Limb (tissue), 2 donors: ENCODE measurements around the gene TTC23.

Experiments
- DNase-seq, 2 donors: peaks; one replicate each; pipeline ENCODE4 v3.0.0-alpha.2; 2016; ENCODE audit errors: extremely low spot score in 2 of 2

TTC23 gene

DNA sequence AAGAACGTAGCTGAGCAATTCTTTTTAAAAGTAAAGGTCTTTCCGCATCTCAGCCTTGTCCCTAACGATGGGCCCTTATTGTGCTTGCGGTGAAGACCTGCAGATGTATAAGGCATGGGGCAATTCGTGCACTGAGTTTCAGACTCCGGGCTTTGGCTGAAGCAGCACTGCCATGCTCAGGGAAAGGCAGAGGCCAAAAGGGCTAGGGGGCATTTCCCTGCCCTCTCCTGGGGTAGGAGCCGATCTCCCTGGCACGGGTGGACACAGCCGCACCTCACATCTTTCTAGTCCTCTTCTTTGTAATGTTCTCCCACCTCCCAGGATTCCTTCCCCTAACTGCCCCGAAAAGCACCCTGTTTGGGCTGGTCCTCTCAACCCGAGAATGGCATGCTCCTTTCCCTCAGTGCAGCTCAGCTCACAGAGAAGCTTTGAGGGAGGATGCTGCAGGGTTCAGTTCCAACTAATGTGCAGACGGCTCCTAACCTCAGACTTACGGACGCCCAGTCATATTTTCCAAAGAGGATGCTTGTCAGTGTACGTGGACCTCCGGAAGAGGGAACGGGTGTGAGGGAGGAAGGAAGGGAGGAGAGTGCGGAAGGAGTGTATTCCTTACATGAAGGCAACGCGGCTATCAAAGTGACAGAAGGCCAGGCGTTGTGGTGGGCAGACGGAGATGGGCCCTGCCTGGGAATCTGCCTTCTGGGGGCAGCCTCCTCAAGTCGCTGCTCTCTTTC, 83.3 kb downstream of the TTC23 start:
- no peak for DNase-seq

DNA sequence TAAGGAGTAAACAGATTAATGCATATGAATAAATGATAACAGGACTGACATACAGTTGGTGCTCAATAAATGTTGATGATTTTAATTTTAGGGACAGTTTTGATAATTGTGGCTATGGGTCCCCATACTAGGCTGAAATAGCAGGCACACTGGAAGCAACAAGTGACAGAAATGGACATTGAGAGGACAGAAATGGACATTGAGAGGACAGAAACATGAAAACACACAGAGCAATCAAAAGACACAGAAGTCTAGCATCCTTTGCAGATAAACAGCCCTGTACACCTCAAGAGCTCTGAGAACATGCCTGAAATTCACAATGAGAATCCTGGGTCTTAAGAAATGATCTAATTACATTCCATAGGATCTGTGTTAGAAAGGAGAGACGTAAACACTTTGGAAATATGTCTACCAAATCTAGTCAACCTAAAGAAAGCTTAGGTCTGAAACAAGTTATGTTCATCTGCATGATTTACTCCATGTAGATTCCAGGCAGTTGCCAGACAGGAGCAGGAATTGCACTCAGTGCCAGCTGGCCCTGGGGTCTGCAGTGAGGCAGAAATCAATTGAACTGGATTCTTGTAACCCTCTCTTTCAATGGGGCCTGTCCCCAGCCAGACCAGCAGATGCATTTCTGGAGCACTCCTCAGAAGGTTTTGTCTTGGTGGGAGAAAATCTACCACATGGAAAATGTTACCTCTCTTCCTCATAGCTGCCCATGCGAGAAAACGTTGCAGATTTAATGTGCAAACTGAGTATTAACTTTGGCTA, 84.2 kb downstream of the TTC23 start:
- DNase-seq, result no peak

- no peak for DNase-seq
Measured at GRCh38 chr15:99164119-99164518, 85.3 kb downstream of the TTC23 start.

GRCh38 chr15:99163271-99164062, 85.9 kb downstream of the TTC23 start:
- no peak for DNase-seq

- no peak for DNase-seq
Measured at GRCh38 chr15:99158626-99159412, 90.6 kb downstream of the TTC23 start.

DNA sequence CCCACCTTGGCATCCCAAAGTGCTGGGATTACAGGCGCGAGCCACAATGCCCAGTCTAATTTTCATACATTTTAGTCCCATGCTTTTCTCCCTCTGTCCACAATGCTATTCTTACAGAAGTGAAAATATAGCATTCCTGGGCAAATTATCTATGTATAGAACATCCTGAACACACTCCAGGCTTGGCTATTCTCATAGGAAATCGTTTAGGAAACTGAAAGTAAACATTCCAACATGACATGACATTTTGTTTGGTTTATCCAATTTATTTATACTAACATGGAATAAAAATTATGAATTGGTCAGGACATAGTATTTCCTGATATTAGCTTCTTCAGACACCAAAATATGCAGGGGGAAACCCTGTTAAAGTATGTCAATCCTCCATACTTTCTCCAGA, 91.9 kb downstream of the TTC23 start:
- no peak for DNase-seq

GRCh38 chr15:99155961-99156443, 93.4 kb downstream of the TTC23 start:
- no peak for DNase-seq

DNA sequence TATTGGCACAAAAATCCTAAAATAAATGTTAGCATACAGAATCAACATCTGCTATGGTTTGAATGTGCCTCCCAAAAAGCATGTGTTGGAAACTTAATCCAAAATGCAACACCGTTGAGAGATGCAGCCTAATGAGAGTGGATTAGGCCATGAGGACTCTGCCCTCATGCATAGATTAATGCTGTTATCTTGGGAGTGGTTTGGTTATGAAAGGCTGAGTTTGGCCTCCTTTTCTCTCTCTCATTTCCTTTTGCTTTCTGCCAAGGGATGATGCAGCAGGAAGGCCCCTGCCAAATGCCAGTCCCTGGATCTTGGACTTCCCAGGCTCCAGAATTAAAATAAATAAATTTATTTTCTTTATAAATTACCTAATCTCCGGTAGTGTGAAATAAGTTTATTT, 95.1 kb downstream of the TTC23 start:
- no peak for DNase-seq

GRCh38 chr15:99153026-99153535, 96.3 kb downstream of the TTC23 start:
- no peak for DNase-seq

GRCh38 chr15:99151156-99151555, 98.2 kb downstream of the TTC23 start:
- DNase-seq, result no peak

- DNase-seq, result no peak
Measured at GRCh38 chr15:99149366-99149765, 100.0 kb downstream of the TTC23 start.

DNA sequence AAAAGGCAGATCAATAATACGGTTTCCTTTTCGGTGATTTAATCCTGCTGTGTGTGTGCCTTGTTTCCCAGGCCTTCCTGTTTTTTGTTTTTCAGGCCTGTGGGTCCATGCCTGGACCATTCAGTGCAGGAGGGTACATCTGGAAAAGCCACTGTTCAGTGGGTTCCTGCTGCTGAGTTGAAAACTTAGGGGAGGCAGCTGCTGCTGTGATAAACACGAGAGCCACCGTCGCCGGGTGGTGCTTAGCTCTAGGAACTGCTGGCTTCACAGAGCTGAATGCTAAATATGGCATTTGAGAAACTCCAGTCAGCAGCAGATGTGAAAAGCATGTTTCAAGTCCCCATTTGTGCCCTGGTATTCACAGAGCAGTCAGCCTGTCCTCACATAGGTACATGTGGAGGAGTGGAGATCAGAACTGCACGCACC, 100.5 kb downstream of the TTC23 start:
- peak in 1 of 2 donors; percentile 11 for DNase-seq

GRCh38 chr15:99146661-99147060, 102.7 kb downstream of the TTC23 start:
- DNase-seq, result no peak

DNA sequence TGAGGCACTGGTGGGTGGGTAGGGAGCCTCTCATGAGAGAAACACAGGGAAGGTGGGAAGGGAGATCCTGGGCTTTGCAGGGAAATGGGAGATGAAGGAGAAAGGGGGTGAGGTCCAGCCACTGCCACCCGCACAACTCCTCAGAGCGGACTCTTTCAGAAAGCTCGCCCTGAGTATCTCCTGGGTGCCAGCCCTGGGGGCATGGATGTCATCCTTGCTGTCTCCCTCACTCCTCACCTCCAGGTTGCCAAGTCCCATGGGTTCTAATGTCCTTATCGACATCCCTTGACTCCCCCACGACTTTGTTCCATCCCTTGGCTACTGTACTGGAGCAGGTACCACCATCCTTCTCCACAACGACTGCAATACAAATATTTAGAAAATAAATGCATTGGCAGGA, 103.6 kb downstream of the TTC23 start:
- DNase-seq, result no peak

GRCh38 chr15:99145005-99145404, 104.4 kb downstream of the TTC23 start:
- DNase-seq, result no peak

DNA sequence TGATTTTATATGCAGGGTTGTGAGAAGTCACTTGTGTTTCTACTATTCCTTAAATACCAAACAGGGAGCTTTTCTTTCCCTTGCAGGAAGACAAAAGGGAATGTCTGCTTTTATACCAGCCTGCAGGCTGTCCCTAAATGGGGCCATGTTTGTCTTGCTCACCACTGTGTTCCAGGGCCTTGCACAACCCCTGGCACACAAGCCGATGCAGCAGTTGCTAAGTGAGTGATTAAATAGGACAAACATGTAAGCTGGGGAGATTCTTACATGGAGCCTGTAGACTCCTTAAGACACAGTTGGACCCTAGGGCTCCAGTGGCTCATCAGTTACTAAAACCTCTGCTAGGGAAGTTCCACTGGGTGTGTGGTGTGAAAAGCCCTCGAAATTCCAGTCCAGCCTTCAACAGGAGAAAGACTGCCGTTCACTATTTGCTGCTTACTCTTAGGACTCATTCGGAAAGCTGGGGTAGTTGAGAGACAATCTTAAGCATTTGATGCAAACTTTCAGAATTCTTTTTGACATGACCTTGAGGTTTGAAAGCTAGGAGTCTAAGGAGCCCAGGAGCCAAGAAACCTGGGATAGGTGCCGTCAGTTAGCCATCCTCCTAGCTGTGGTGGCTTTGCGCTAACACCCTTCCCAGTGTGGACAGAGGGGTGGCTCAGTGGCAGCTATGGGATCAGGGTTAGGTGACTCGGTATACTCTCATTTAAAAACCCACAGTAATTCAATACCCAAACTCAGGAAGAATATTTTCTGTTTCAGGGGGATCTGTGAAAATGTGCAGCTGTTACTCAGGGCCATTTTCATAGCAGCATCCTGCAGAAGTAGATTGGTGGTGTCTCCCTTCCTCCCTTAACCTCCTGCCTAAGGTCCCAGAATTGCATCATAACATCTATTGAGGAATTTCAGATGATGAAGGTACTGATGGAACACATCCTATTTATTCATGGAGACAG, 105.4 kb downstream of the TTC23 start:
- DNase-seq, result no peak

- no peak for DNase-seq
Measured at GRCh38 chr15:99143242-99143641, 106.1 kb downstream of the TTC23 start.

DNA sequence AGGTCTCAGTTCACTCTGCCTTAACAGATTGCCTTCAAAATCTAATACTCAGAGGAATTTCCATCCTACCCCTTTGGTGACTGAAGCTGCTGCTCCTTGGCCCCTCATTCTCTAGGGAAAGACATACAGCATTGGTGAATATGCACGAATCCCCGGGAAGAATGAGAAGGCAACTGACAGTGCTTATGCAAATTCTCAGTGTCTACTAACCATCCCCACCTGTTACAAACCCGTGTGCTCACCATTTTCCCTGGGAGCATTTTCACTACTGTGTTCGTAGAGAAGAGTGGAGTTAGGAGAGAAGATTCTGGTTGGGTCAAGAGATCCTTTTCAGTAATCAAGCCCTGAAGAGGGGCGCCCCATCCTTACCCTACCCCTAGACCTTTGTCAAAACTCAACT, 106.8 kb downstream of the TTC23 start:
- no peak for DNase-seq

- DNase-seq, result no peak
Measured at GRCh38 chr15:99141943-99142342, 107.4 kb downstream of the TTC23 start.

GRCh38 chr15:99140590-99140989, 108.8 kb downstream of the TTC23 start:
- no peak for DNase-seq
